K562 (cell line): ENCODE data around the gene SCIN. TPM values are rescaled to one million over a fixed set of nuclear protein-coding genes. Genes with fewer than 3 reads are reported as not detected.

Source experiments
- ARID3A ChIP-seq: IDR thresholded peaks from 2 replicates; pipeline ENCODE4 v1.6.1; 2012; ENCODE audit warnings: low read depth, low read length, improper control_type of control experiment, borderline replicate concordance
- CHAMP1 ChIP-seq: fragments of 450-650 bp; IDR thresholded peaks from 2 replicates; pipeline ENCODE4 v1.6.1; 2016; ENCODE audit warnings: mild to moderate bottlenecking
- MED1 ChIP-seq: sonication (generic); formaldehyde crosslinking; IDR thresholded peaks from 2 replicates; pipeline ENCODE4 v1.8.1; 2023; ENCODE audit warnings: missing genetic modification reagents, borderline replicate concordance
- NFE2L1 ChIP-seq: fragments of 450-650 bp; IDR thresholded peaks from 2 replicates; pipeline ENCODE4 v1.6.1; 2016; ENCODE audit warnings: missing genetic modification characterization, low read depth, mild to moderate bottlenecking, missing compliant biosample characterization, moderate library complexity, borderline replicate concordance
- POLR2H ChIP-seq: IDR thresholded peaks from 2 replicates; pipeline ENCODE4 v1.6.1; 2016; ENCODE audit warnings: missing genetic modification characterization, low read depth, mild to moderate bottlenecking, control low read depth, missing compliant biosample characterization, moderate library complexity
- polyA plus RNA-seq, 8 experiments: library from polyadenylated mRNA; depleted of rRNA in 4 of 8; stranded (reverse) in 5 of 8; unstranded in 3 of 8; fragments of >200 nt; fragmentation: Nextera tagmentation in 2 of 8; fragmentation: Illumina TruSeq in 1 of 8; extraction: Ambion mirVana in 2 of 8; extraction: Trizol in 1 of 8; gene quantifications; 2 replicates each; pipeline versions ENCODE4 v1.2.1 to v1.2.3, GENCODE V29; 2011 to 2014; ENCODE audit warnings: inconsistent platforms in 1 of 8, missing spikeins in 1 of 8
- total RNA-seq, 7 experiments: library from RNA; depleted of rRNA in 6 of 7; stranded (reverse); fragments of >200 nt in 6 of 7; fragmentation: Illumina TruSeq in 2 of 7; extraction: Trizol in 2 of 7; gene quantifications; 2 replicates each; pipeline versions ENCODE4 v1.2.1 to v1.2.3, GENCODE V29; 2011 to 2021; ENCODE audit warnings: low replicate concordance in 1 of 7

Gene SCIN
- total and polyA plus RNA-seq, 9 of the 15 experiments (the other 6 are each of a cell fraction or from before 2014, with no cell fraction given) = 0.67 to 18.2 (median 10.6) TPM

- TF ChIP-seq CHAMP1 (0 out of 2 replicates have a peak, but pooled peaks have one; percentile 29), MED1 (CRISPR knock-in tag) (no peak), NFE2L1 (tag) (no peak), ARID3A (0 out of 2 replicates have a peak, but pooled peaks have one; percentile 46), POLR2H (tag) (peak; percentile 31; the same call in 1 of the 2 replicates)
Observed at GRCh38 chr7:12623885-12624498, 53.5 kb downstream of the SCIN start (continued).
